M059J (cell line): ENCODE data around the gene RPGRIP1L. TPM values are rescaled to one million over a fixed set of nuclear protein-coding genes. Genes with fewer than 3 reads are reported as not detected.

ENCODE experiments used
- DNase-seq: peaks from one replicate; pipeline ENCODE4 v3.0.0-alpha.2; 2012; ENCODE audit warnings: low read depth
- total RNA-seq: library from RNA; depleted of rRNA; stranded (reverse); fragments of >200 nt; shearing (Covaris generic); gene quantifications from 2 replicates; pipeline ENCODE4 v1.2.3, GENCODE V29; 2014

The RPGRIP1L gene
- total RNA-seq, 1 experiment from 2014 or later = 12.5 TPM

DNA sequence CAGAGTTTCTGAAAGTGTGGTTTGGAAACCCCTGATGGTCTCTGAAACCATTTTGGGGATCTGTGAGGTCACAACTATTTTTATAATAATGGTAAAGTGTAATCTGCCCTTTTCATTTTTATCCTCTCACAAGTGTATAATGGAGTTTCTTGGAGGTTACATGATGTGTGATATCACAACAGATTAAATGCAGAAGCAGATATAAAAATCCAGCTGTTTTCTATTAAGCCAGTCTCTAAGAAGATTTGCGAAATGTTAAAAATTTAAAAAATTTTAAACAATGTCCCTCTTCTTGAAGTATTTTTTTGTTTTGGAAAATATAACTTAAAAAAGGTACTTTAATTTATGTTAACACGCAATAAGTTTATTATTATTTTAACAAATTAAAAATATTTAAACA, 48.7 kb downstream of the RPGRIP1L start:
- no peak for DNase-seq

DNA sequence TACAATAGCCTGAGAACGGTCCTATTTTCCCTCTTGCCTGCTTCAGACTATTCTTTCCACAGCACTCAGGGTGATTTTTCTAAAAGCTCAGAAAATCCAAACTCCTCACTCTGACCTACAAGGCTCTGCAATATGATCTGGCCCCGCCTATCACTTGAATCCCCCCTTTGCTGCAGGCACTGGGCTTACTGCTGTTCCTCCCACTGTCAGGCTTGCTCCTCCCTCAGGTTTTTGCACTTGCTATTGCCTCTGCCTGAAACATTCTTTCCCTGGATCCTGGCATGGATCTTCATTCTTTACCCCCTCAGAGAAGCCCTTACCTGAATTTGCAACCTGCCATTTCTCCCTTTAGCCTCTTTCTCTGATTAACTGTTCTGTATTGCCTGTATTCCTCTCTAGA, 52.3 kb downstream of the RPGRIP1L start:
- no peak for DNase-seq

DNA sequence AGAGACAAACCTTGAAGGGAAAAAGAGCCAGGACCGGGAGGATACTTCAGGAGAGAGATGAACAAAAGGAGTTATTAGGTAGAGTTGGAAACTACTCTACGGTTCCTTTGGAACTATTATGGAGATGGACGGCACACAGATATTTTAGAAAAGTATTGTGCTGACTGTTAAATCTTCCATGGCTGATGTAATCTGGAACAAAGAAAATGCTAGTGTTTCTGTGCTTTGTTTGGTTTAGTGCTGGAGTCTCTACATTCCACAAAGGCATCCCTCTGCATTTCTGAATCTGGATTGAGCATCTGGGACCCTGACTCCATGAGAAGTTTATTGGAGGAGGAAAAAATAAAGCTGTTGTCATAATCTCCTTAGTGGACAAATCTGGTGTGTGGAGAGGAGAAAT, 57.2 kb downstream of the RPGRIP1L start:
- DNase-seq = no peak

DNA sequence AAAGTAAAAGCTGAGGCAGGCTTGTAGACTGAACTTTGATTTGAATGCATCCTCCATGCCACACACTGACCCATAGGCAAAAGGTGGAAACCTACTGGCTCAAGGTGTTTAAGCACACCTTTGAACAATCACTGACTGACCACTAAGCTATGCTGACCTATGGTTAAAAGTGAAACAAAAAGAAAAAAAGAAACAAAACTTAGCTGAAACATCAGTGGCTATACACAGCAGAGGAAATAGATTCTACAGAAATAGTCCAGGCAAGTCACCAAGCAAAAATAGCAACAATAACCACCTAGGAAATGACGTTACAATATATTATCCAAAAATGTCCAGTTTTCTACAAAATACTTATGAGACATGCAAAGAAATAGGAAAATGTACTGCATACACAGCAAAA, 60.2 kb downstream of the RPGRIP1L start:
- no peak for DNase-seq

DNA sequence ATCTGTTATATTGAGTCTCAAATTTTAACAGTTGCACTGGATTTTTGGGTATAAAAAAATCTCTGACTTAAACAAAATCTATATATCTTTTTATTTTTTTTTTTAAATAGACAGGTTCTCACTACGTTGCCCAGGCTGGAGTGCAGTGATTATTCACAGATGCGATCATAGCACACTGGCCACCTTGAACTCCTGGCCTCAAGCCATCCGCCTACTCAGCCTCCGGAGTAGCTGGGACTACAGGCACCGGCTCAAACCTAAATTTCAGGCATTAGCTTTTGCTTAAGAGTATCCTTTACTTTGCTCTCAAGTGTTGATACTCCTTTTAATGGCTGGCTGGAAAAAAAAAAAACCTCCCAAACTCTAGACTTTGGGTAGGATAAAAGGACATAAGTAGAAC, 61.6 kb downstream of the RPGRIP1L start:
- no peak for DNase-seq

DNA sequence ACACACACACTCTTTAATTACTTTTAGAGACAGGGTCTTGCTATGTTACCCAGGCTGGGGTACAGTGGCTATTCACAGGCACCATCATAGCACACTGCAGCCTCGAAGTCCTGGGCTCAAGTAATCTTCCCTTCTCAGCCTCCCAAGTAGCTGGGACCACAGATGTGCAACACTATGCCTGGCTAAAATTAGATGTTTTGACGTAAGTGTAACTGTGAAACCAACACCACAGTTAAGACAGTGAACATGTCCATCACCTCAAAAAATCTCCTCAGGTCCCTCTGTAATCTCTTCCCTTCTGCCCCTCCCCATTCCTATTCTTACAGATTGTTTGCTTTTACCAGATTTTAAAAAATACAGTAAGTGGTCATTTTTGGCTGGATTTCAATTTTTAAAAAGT, 66.7 kb downstream of the RPGRIP1L start:
- no peak for DNase-seq

DNA sequence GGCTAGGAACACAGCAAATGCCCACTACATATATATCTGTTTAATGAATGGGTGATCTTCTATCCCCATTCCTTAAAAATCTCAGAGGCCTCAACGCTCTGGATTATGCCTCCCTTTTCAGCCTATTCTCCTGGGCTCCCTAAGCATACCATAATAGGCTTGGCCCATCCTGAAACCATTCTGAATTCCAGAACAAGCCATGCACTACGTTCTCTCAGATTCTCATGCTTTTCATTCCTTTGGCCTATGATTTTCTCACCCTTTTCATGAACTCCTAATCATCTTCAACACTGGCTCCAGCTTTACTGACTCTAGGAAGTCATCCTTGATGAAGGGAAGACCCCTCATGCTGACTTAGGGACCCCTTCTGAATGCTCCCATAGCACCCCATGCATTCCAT, 71.1 kb downstream of the RPGRIP1L start:
- no peak for DNase-seq

DNA sequence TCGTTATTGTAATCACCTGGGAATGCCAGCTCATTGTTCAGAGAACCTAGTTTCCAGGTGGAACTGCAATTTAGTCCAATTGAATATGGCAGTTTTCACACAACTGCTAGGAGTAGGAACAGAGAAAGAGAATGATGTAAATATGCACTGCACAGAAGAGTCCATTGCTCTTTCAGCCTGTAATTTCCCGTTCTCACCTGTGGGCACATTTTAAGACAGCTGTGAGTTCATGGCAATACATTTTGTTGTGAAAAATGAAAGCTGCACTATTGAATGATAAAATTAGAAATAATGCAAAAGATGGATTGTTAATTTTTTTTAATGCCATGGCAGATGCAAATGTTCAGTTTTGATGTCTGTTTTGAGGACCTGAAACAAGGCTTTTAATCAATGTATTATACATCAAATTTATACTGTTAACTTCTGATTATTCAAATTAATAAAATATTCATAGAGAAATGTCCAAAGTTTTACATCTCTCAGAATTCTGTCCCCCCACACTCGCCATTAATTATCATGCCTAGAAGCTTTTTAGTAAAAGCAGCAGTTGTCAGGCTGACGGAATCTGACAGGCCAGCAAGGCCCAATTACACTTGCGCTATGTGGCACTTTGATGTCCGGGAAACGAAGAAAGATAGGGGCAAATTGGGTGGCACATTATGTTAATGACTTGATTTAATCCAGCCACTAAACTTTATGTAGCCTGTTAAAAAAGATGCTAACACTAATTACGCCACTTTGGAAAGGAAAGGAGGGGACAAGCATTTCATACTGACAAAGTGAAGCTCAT, 72.2 kb downstream of the RPGRIP1L start:
- DNase-seq = no peak

DNA sequence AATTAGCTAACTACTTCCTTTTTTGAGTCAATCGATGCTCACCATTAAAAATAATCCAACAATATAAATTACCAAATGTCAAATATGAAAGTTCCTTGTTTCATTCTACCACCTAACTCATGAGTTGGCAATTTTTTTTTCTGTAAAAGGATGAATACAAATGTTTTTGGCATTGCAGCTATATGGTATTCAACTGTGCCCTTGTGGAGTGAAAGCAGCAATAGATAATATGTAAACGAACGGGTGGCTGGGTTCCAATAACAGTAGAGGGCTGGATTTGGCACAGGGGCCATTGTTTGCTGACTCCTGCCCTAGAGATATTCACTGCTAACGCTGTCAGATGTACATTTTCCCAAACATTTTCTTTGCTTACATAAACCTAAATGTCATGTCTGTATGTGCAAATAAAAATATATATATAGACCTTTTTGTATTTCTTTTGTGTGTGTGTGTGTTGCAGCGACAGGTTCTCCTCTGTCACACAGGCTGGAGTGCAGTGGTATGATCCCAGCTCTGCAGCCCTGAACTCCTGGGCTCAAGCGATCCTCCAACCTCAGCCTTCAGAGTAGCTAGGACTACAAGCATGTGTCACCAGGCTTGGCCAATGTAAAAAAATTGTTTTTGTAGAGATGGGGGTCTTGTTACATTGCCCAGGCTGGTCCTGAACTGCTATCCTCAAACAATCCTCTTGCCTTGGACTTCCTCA, 73.9 kb downstream of the RPGRIP1L start:
- DNase-seq = no peak

DNA sequence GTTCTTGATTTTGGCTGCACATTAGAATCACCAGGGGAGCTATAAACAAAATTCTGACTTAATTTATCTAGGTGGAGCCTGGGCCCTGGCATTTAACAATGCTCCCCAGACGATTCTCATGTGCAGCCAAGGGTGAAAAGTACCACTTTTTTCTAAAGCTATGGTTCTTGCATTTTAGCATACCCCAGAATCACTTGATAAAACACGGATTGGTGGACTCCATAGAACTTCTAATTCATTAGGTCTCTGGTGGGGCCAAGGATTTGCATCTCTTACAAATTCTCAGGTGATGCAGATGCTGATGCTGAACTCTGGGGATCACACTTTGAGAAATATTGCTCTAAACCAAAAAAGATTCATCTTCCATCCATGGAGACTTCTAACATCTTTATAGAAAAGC, 74.5 kb downstream of the RPGRIP1L start:
- no peak for DNase-seq

DNA sequence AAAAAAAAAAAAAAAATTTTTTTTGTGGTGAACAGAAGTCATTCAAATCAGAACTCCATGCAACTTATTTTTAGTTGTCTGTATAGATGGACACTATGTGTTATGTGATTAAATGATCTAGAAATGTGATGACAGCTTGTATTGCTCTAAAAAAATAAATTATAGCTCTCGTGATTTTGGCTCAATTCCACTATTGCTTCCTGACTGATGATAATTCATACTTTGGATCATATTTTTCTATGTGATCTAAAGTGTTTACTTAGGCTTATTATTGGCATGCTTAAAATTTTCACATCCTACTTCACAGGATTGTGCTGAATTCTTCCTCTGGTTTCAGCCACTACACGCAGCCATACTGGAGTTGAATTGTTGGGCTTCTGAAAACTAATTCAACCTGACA, 76.8 kb downstream of the RPGRIP1L start:
- no peak for DNase-seq

DNA sequence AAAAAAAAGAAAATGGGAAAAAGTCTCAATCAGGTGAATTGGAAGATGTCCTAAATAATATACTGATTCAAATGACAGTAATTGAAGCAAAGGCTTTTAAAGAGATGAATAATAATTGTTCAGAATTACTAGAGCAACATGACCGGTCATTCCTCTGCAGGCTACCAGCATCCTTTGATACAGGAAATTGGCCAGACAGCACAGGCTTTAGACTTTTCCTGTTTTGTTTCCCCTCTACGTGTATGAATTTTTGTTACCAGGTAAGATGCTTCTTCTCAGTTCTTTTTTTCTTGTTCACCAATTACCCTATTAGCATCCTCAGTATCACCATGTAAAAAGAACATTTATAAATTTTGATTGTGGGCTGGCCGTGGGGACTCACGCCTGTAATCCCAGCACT, 77.5 kb downstream of the RPGRIP1L start:
- DNase-seq = no peak

DNA sequence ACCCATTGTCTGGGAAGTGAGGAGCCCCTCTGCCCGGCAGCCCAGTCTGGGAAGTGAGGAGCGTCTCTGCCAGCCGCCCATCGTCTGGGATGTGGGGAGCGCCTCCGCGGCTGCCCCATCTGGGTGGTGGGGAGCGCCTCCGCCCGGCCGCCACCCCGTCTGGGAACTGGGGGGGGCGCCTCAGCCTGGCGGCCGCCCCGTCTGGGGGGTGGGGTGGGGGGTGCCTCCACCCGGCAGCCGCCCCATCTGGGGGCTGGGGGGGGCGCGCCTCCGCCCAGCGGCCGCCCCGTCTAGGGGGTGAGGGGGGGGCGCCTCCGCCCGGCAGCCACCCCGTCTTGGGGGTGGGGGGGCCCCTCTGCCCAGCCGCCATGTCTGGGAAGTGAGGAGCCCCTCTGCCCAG, 78.4 kb downstream of the RPGRIP1L start:
- no peak for DNase-seq

DNA sequence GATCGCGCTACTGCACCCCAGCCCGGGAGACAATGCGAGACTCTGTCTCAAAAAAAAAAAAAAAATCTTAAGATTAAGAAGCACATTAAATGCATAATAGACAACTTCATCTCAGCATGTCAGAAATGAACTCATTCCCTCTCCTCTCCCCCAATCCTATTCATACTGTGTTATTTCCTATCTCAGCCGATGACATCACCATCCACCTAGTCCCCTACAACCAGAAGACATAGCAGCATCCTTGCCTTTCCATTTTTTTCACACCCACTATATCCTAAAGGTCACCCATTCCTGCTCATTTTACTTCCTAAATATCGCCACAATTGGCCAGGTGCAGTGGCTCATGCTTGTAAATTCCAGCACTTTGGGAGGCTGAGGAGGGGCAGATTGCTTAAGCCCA, 81.3 kb downstream of the RPGRIP1L start:
- DNase-seq = no peak

DNA sequence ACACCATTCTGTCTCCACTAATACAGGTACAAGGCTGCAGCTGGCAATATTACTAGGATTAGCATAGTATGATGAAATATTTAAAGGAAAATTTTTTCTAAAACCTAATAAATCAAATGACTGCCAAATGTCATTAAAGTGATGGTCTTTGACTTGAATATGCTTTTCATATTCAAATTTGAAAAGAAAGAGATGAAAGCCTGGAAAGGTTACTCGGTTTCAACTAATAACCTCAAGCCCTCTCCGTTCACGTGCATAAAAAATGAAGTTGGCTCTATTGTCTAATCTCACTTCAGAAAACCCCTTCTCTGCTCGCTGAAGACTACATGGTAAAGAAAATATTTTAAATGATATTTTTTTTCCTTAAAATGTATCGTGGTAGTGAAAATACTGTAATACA, 83.2 kb downstream of the RPGRIP1L start:
- no peak for DNase-seq

DNA sequence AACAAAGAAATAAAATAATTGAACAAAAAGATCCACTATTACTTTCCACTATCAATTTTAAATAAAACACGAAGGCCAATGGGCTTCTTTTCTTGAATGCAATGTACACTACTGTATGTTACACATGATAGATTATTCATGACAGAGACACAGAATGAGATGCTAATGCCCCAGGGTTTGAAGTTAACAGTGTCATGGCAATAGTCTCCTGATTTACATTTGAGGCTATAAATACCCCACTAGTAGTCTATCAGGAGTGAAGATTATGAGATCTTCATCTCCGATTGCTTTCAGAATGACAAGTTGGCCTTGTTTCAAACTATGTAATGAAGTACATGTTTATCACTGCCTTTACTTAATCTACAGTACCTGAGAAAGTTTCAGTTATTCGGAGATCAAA, 84.4 kb downstream of the RPGRIP1L start:
- no peak for DNase-seq

DNA sequence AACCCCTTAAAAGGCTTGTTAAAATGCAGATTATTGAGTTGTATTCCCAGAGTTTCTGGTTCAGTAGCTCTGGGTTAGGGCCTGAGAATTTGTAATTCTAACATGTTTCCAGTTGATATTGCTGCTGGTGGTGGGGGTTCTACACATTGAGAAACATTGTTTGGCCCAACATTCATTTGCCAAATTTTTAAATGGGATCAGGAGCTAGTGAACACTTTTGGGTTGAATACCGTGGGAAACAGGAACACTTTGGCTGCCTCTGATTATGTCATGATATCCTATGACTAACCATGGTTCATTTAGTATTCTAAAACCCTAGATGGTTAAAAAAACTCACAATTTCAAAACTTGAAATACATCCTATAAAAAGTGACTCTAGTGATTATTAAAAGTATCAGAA, 89.3 kb downstream of the RPGRIP1L start:
- DNase-seq = peak; percentile 2

DNA sequence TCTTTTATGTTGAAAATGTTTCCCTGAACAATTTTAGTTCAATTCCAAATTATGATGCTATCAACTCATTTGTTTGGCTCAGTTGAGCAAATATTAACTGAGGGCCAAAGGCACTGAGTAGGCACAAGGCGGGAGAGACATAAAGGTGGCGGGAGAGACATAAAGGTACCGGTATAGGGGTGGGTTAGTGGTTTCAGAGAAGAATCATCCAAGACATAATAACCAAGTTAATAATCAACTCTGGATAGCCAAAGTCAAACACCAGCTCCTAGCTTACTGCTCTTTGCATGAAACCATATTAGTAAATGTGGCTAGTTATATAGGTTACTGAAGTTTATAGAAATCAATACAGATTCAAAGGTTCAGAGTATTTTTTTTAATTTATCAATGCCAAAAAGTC, 91.7 kb downstream of the RPGRIP1L start:
- no peak for DNase-seq

DNA sequence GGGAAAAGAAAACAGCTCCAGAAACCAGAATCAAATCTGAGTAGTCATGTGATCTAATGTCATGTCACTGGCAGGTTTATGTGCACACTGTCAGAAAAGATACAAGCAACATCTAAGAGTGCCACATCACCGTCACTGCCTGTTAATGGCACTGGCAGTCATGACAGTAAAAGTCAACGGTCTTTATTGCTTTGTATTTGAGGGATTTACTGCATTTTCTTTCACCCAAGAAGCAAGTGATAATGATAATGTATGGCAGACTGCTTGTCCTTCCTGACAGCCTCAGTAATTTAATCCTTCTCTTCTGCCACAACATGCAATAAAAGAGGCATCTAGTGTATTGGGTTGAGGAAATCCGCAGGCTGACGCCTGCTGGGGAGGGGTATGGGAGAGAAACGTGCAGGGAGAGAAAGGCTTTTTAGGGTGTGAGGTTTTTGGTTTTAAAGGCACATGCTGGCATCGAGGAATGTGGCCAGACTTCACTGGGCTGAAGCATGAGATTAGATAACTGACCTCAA, 92.4 kb downstream of the RPGRIP1L start:
- no peak for DNase-seq

DNA sequence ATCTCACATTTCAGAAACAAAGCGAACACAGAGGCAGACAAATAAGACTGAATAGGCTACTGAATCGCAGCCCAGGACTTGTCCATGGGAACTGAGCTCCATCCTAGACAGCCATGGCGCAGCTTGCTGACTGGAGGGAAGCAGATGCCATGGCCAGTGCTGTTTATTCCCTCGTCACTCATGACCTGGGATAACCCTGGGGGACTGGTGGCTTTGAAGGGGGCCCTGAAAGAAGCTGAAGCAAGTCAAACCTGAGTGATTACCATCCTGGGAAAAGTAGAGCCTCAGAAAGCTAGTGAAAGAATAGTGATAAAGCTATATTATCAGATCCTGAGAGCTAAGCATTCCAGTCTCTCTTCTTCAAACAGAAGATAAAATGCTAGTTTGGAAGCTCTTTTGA, 94.1 kb downstream of the RPGRIP1L start:
- DNase-seq = no peak

DNA sequence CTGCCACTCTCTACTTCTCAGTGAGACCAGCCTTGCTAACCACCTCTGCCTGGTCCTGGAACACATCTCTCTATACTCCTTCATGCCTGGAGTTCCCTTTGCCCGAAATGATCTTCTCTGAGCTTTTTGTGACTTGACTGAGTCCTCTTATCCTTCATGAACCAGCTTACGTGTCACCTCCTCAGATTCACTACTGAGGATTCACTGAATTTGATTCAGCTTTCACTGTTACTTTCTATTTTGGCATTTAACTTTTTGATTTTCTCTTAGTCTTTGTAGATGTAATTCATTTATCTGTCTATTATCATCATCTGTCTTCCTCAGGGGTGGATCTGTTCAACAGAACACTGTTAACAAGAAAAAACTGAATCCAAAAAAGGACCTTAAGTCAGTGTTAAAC, 95.6 kb downstream of the RPGRIP1L start:
- no peak for DNase-seq

DNA sequence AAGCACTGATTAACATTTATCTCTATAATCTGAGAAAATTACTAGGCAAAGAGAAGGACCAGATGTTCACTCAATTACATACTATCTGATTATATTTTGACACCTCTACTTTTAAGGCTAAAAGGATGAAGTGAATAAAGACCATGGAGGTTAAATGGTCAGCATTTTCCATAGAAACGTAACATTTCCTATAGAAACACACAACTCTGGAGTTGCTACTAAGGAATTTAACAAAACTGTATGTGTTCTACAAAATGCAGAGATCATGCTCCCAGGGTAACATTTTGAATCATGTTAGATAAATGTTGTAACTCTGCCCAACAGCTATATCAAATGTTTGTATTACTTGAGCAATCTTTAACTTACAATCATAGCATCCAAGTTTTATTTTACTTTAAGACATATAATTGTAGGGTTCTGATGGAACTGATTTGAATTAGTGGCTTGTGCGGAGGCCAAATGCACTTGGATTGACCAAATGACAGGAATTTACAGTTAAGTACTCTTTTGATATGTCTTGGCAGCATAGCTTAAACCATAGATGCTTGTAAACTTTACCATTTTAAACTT, 97.7 kb downstream of the RPGRIP1L start:
- no peak for DNase-seq

DNA sequence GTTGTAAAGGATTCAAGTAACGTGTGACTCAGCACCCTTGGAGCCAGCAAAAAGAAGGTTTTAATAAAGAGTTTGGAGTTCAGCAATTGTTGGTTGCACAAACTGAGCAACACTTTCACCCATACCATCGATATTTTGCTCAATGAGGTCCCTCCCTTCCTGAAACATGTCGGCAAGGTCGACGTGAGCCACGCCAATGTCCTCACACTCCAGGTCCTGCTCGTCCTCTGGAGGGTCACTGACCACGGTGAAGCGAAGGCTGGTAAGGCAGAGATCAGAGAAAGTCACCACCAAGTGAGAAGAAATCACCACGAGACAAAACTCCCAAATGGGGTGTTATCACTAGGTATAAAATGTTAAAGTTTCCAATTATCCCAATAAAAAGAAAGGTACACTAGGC, 98.3 kb downstream of the RPGRIP1L start:
- no peak for DNase-seq
